MCF 10A (cell line): ENCODE results near the gene GRIK3. TPM values are rescaled to one million over a fixed set of nuclear protein-coding genes. Genes with fewer than 3 reads are reported as not detected.

Source experiments
- BruUV-seq: library from RNA; stranded (reverse); fragments of 400-500 nt; replicated peaks from 2 replicates; lab custom pipeline; 2021; lab: Mats Ljungman, UMichigan
- CTCF ChIA-PET: fragments of 300-600 bp; sonication (Branson Sonifier 250); formaldehyde crosslinking; extraction: SDS; loops from one replicate; lab custom pipeline; 2021; ENCODE audit warnings: antibody characterized with exemption, inconsistent platforms; lab: Yijun Ruan, JAX
- POLR2A ChIA-PET: fragments of 300-600, 350-650 bp; sonication (Branson Sonifier 250); formaldehyde crosslinking; extraction: SDS; loops from one replicate; lab custom pipeline; 2020; ENCODE audit warnings: antibody characterized with exemption, inconsistent platforms; lab: Yijun Ruan, JAX
- DNase-seq: peaks from one replicate; pipeline ENCODE4 v3.0.0-alpha.2; 2018; ENCODE audit not compliant: unreplicated experiment
- H3K27ac Mint-ChIP-seq: one replicate; pipeline ENCODE4 v1.8.0; 2022; ENCODE audit warnings: mild to moderate bottlenecking, low read depth, mixed read lengths; ENCODE audit not compliant: unreplicated experiment
- H3K27me3 Mint-ChIP-seq: one replicate; pipeline ENCODE4 v1.8.0; 2022; ENCODE audit warnings: mixed read lengths; ENCODE audit not compliant: insufficient read depth, unreplicated experiment
- H3K36me3 Mint-ChIP-seq: one replicate; pipeline ENCODE4 v1.8.0; 2022; ENCODE audit warnings: mild to moderate bottlenecking, moderate library complexity, mixed read lengths; ENCODE audit not compliant: insufficient read depth, unreplicated experiment
- H3K4me1 Mint-ChIP-seq: one replicate; pipeline ENCODE4 v1.8.0; 2022; ENCODE audit warnings: mixed read lengths; ENCODE audit not compliant: insufficient read depth, unreplicated experiment
- H3K4me3 Mint-ChIP-seq: one replicate; pipeline ENCODE4 v1.8.0; 2022; ENCODE audit warnings: mild to moderate bottlenecking, moderate library complexity, mixed read lengths; ENCODE audit not compliant: unreplicated experiment
- H3K9me3 Mint-ChIP-seq: one replicate; pipeline ENCODE4 v1.8.0; 2022; ENCODE audit warnings: mixed read lengths; ENCODE audit not compliant: unreplicated experiment
- CTCF ChIP-seq: fragments of 200-600 bp; IDR thresholded peaks from one replicate; pipeline ENCODE4 v1.8.0; 2022; ENCODE audit warnings: antibody characterized with exemption, mild to moderate bottlenecking; ENCODE audit not compliant: unreplicated experiment
- intact Hi-C: fragments of 100-400 bp; cut with micrococcal nuclease; formaldehyde crosslinking; loops from 2 replicates; pipeline ENCODE4 v1.14.1; 2022
- total RNA-seq: library from RNA; stranded (reverse); gene quantifications from 2 replicates; pipeline ENCODE4 v1.2.3, GENCODE V29; 2022

GRIK3 gene
- total RNA-seq, 1 experiment from 2014 or later = not detected

- no TSS peak for BruUV-seq
- DNase-seq = no peak
- intact Hi-C loops = no loop called here
- Mint-ChIP-seq H3K27me3 (peaks cover 50% of the 10 kb centered on the region), H3K36me3 (no peaks in the 10 kb centered on the region), H3K4me3 (no peak overlapping the region), H3K4me1 (no peaks in the 10 kb centered on the region), H3K9me3 (no peaks in the 10 kb centered on the region), H3K27ac (no peak overlapping the region)
- ChIA-PET POLR2A (no interaction called here), CTCF (no interaction called here)
- TF ChIP-seq CTCF = no peak
These were observed 180.7 kb downstream of the GRIK3 start for GRCh38 chr1:36853638-36854037.

- intact Hi-C loops = no loop called here
- no peaks in the 10 kb centered on the region for H3K36me3 Mint-ChIP-seq
- no peak overlapping the region for H3K4me3 Mint-ChIP-seq
- CTCF ChIA-PET = no interaction called here
- no TSS peak for BruUV-seq
- no peaks in the 10 kb centered on the region for H3K4me1 Mint-ChIP-seq
- no peak for DNase-seq
- H3K27me3 Mint-ChIP-seq = peaks cover 50% of the 10 kb centered on the region
- no peak overlapping the region for H3K27ac Mint-ChIP-seq
- TF ChIP-seq CTCF = no peak
- no peaks in the 10 kb centered on the region for H3K9me3 Mint-ChIP-seq
- POLR2A ChIA-PET = no interaction called here
These were observed 181.7 kb downstream of the GRIK3 start for GRCh38 chr1:36852586-36852985.

GRCh38 chr1:36851595-36851994 is 182.7 kb downstream of the GRIK3 start:
- intact Hi-C loops = no loop called here
- Mint-ChIP-seq H3K27ac (no peak overlapping the region), H3K4me3 (no peak overlapping the region), H3K9me3 (no peaks in the 10 kb centered on the region), H3K4me1 (no peaks in the 10 kb centered on the region), H3K36me3 (no peaks in the 10 kb centered on the region), H3K27me3 (peaks cover 50% of the 10 kb centered on the region)
- no peak for DNase-seq
- ChIA-PET POLR2A (no interaction called here), CTCF (interaction anchor here (0.5 kb wide), 2 partner anchors 74 to 556 kb away, joined by 3 to 4 read pairs; no protein-coding TSS in a partner anchor)
- BruUV-seq = no TSS peak
- no peak for TF ChIP-seq CTCF

GRCh38 chr1:36851087-36851486 is 183.2 kb downstream of the GRIK3 start:
- intact Hi-C loops = no loop called here
- no TSS peak for BruUV-seq
- no peaks in the 10 kb centered on the region for H3K9me3 Mint-ChIP-seq
- CTCF ChIA-PET = no interaction called here
- peaks cover 50% of the 10 kb centered on the region for H3K27me3 Mint-ChIP-seq
- no peaks in the 10 kb centered on the region for H3K4me1 Mint-ChIP-seq
- POLR2A ChIA-PET = no interaction called here
- no peak overlapping the region for H3K27ac Mint-ChIP-seq
- no peaks in the 10 kb centered on the region for H3K36me3 Mint-ChIP-seq
- no peak overlapping the region for H3K4me3 Mint-ChIP-seq
- DNase-seq = no peak
- no peak for TF ChIP-seq CTCF
